Caco-2 (cell line): ENCODE results near the gene EFHC2. TPM values are rescaled to one million over a fixed set of nuclear protein-coding genes. Genes with fewer than 3 reads are reported as not detected.

Experiments used
- BruUV-seq: library from RNA; stranded (reverse); fragments of 400-500 nt; replicated peaks from 2 replicates; lab custom pipeline; 2021; lab: Mats Ljungman, UMichigan
- CTCF ChIA-PET: fragments of 300-600 bp; sonication (Branson Sonifier 250); formaldehyde crosslinking; loops from one replicate; lab custom pipeline; 2022; ENCODE audit warnings: antibody characterized with exemption; lab: Charles Lee
- POLR2A ChIA-PET: fragments of 300-600 bp; sonication (Branson Sonifier 250); formaldehyde crosslinking; loops from one replicate; lab custom pipeline; 2022; ENCODE audit warnings: antibody characterized with exemption; lab: Charles Lee
- DNase-seq, 2 experiments: peaks; one replicate each; pipeline versions ENCODE4 v3.0.0 to v3.0.0-alpha.2; 2020 to 2022
- H3K27me3 ChIP-seq: replicated peaks from 2 replicates; pipeline ENCODE4 v1.6.0; 2011; ENCODE audit warnings: low read length; ENCODE audit not compliant: control insufficient read depth, insufficient read depth
- H3K36me3 ChIP-seq: 2 replicates; pipeline ENCODE4 v1.5.1; 2011; ENCODE audit warnings: low read length; ENCODE audit not compliant: control insufficient read depth, insufficient read depth
- H3K4me1 ChIP-seq: fragments of 250-450 bp; sonication (Bioruptor Pico); 2 replicates; pipeline ENCODE4 v1.5.1; 2020; ENCODE audit warnings: mild to moderate bottlenecking
- H3K4me3 ChIP-seq: 2 replicates; pipeline ENCODE4 v1.5.1; 2011; ENCODE audit warnings: low read depth, mild to moderate bottlenecking, control low read depth, low read length
- H3K9me3 ChIP-seq: fragments of 250-450 bp; sonication (Bioruptor Pico); 2 replicates; pipeline ENCODE4 v1.5.1; 2020; ENCODE audit warnings: mild to moderate bottlenecking, moderate library complexity
- H3K27ac Mint-ChIP-seq: one replicate; pipeline ENCODE4 v1.8.0; 2022; ENCODE audit warnings: mixed read lengths; ENCODE audit not compliant: unreplicated experiment
- H3K27me3 Mint-ChIP-seq: one replicate; pipeline ENCODE4 v1.8.0; 2022; ENCODE audit warnings: mixed read lengths; ENCODE audit not compliant: insufficient read depth, unreplicated experiment
- H3K36me3 Mint-ChIP-seq: one replicate; pipeline ENCODE4 v1.8.0; 2022; ENCODE audit warnings: mild to moderate bottlenecking, mixed read lengths; ENCODE audit not compliant: insufficient read depth, unreplicated experiment
- H3K4me1 Mint-ChIP-seq: one replicate; pipeline ENCODE4 v1.8.0; 2022; ENCODE audit warnings: low read depth, mixed read lengths; ENCODE audit not compliant: unreplicated experiment
- H3K4me3 Mint-ChIP-seq: one replicate; pipeline ENCODE4 v1.8.0; 2022; ENCODE audit warnings: mild to moderate bottlenecking, moderate library complexity, mixed read lengths; ENCODE audit not compliant: unreplicated experiment
- H3K9me3 Mint-ChIP-seq: one replicate; pipeline ENCODE4 v1.8.0; 2022; ENCODE audit warnings: mixed read lengths; ENCODE audit not compliant: unreplicated experiment
- intact Hi-C: fragments of 100-400 bp; cut with micrococcal nuclease; formaldehyde crosslinking; loops from one replicate; pipeline ENCODE4 v1.10.0; 2022; ENCODE audit not compliant: unreplicated experiment
- total RNA-seq: library from RNA; stranded (reverse); gene quantifications from 2 replicates; pipeline ENCODE4 v1.2.3, GENCODE V29; 2022
- TF ChIP-seq, protein P1 (sequence below), 2 experiments: fragments of 200-600 bp in 1 of 2; IDR thresholded peaks; 1 replicate in 1 of 2; 2 replicates in 1 of 2; pipeline versions ENCODE4 v1.5.1 to v1.8.0; 2011 to 2022; ENCODE audit warnings: antibody characterized with exemption in 1 of 2, control low read depth in 1 of 2, inconsistent platforms in 1 of 2, low read depth in 1 of 2, low read length in 1 of 2, mild to moderate bottlenecking in 1 of 2, moderate library complexity in 1 of 2; ENCODE audit not compliant: insufficient read depth in 1 of 2, severe bottlenecking in 1 of 2, unreplicated experiment in 1 of 2

The EFHC2 gene
- total RNA-seq, 1 experiment from 2014 or later, result not detected

DNA sequence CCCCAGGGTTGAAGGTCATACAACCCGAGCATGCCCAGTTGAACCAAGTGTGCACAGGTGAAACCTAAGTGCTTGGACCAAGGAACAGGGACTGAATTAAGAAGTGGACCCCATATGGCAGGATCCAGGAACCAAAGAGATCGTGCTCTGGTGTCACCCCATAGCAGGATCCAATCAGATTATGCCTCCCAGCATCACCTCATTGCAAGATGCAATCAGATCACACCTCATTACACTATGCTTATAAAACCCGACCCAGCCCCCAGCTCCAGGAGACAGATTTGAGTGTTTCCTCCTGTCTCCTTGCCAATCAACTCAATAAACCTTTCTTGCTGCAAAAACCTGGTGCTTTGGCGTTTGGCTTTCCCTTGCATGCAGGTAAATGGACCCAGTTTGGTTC lies 37.6 kb downstream of the EFHC2 start:
- no peak for DNase-seq
- intact Hi-C loops, result no loop called here
- Histone ChIP-seq H3K36me3 (no peaks in the 10 kb centered on the region), H3K27me3 (no peaks in the 10 kb centered on the region), H3K4me3 (no peak overlapping the region), H3K4me1 (no peaks in the 10 kb centered on the region), H3K9me3 (no peaks in the 10 kb centered on the region)
- ChIA-PET POLR2A (no interaction called here), CTCF (no interaction called here)
- Mint-ChIP-seq H3K4me1 (no peaks in the 10 kb centered on the region), H3K36me3 (no peaks in the 10 kb centered on the region), H3K4me3 (no peak overlapping the region), H3K9me3 (no peaks in the 10 kb centered on the region), H3K27ac (no peak overlapping the region), H3K27me3 (no peaks in the 10 kb centered on the region)
- TF ChIP-seq, protein P1, sequence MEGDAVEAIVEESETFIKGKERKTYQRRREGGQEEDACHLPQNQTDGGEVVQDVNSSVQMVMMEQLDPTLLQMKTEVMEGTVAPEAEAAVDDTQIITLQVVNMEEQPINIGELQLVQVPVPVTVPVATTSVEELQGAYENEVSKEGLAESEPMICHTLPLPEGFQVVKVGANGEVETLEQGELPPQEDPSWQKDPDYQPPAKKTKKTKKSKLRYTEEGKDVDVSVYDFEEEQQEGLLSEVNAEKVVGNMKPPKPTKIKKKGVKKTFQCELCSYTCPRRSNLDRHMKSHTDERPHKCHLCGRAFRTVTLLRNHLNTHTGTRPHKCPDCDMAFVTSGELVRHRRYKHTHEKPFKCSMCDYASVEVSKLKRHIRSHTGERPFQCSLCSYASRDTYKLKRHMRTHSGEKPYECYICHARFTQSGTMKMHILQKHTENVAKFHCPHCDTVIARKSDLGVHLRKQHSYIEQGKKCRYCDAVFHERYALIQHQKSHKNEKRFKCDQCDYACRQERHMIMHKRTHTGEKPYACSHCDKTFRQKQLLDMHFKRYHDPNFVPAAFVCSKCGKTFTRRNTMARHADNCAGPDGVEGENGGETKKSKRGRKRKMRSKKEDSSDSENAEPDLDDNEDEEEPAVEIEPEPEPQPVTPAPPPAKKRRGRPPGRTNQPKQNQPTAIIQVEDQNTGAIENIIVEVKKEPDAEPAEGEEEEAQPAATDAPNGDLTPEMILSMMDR (IDR thresholded peaks at IDR 0.05; ENCODE audit: insufficient read depth in 1 of 2, low read depth in 1 of 2, low read length in 1 of 2, severe bottlenecking in 1 of 2, unreplicated experiment in 1 of 2), result no peak
- no TSS peak for BruUV-seq

- Mint-ChIP-seq H3K9me3 (no peaks in the 10 kb centered on the region), H3K27ac (no peak overlapping the region), H3K27me3 (no peaks in the 10 kb centered on the region), H3K4me1 (no peaks in the 10 kb centered on the region), H3K4me3 (no peak overlapping the region), H3K36me3 (no peaks in the 10 kb centered on the region)
- no peak for DNase-seq
- Histone ChIP-seq H3K9me3 (no peaks in the 10 kb centered on the region), H3K27me3 (no peaks in the 10 kb centered on the region), H3K4me1 (no peaks in the 10 kb centered on the region), H3K36me3 (no peaks in the 10 kb centered on the region), H3K4me3 (no peak overlapping the region)
- ChIA-PET POLR2A (no interaction called here), CTCF (no interaction called here)
- intact Hi-C loops, result no loop called here
- TF ChIP-seq, protein P1 (IDR thresholded peaks at IDR 0.05; ENCODE audit: insufficient read depth in 1 of 2, low read depth in 1 of 2, low read length in 1 of 2, severe bottlenecking in 1 of 2, unreplicated experiment in 1 of 2), result peak in 1 of 2 experiments; percentile 16
- BruUV-seq, result no TSS peak
These were observed 40.4 kb downstream of the EFHC2 start for GRCh38 chrX:44303119-44303518.

DNA sequence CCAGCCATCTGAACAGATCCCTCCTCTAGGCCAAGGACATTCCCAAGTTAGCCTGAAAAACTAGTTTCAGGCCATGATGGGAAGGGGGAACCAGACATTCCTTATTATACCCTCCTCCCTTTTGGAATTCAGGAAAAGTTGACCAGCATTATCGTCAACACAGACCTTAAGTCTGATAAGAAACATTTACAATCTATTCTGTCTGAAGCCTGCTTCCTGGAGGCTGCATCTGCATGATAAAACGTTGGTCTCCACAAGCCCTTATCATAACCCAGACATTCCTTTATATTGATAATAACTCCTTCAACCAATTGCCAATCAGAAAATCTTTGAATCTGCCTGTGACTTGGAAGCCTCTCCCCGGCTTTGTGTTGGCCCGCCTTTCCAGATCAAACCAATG lies 44.3 kb downstream of the EFHC2 start:
- ChIA-PET CTCF (no interaction called here), POLR2A (no interaction called here)
- H3K36me3 ChIP-seq, result no peaks in the 10 kb centered on the region
- no peak for DNase-seq
- H3K4me1 ChIP-seq, result no peaks in the 10 kb centered on the region
- intact Hi-C loops, result no loop called here
- Mint-ChIP-seq H3K4me1 (peaks cover 6% of the 10 kb centered on the region), H3K9me3 (no peaks in the 10 kb centered on the region), H3K36me3 (no peaks in the 10 kb centered on the region), H3K27ac (no peak overlapping the region), H3K4me3 (no peak overlapping the region), H3K27me3 (no peaks in the 10 kb centered on the region)
- H3K4me3 ChIP-seq, result no peak overlapping the region
- BruUV-seq, result no TSS peak
- H3K27me3 ChIP-seq, result no peaks in the 10 kb centered on the region
- H3K9me3 ChIP-seq, result no peaks in the 10 kb centered on the region
- TF ChIP-seq, protein P1 (IDR thresholded peaks at IDR 0.05; ENCODE audit: insufficient read depth in 1 of 2, low read depth in 1 of 2, low read length in 1 of 2, severe bottlenecking in 1 of 2, unreplicated experiment in 1 of 2), result no peak
